Trophoblast cell (in vitro differentiated cells and primary cell): Measurements from ENCODE around the gene ZNF587. TPM values are rescaled to one million over a fixed set of nuclear protein-coding genes. Genes with fewer than 3 reads are reported as not detected.
"Not testable (repeated sequence)": the region's sequence is repeated elsewhere in the genome, so short reads cannot be mapped to it uniquely, and the experiment has no call there.

Experiments used
- DNase-seq, 2 donors: peaks; one replicate each; pipeline ENCODE4 v3.0.0-alpha.2; 2016
- H2AFZ ChIP-seq: 2 replicates; pipeline ENCODE4 v1.6.1; 2013; ENCODE audit warnings: low read length, moderate library complexity, mild to moderate bottlenecking; ENCODE audit not compliant: insufficient read depth, poor library complexity
- H2AK5ac ChIP-seq: 2 replicates; pipeline ENCODE4 v1.6.1; 2013; ENCODE audit warnings: mild to moderate bottlenecking, low read length
- H2BK120ac ChIP-seq: 2 replicates; pipeline ENCODE4 v1.6.1; 2013; ENCODE audit warnings: low read length, mild to moderate bottlenecking, moderate library complexity; ENCODE audit not compliant: insufficient read depth, poor library complexity
- H2BK12ac ChIP-seq: 2 replicates; pipeline ENCODE4 v1.6.1; 2013; ENCODE audit warnings: mild to moderate bottlenecking, low read length, moderate library complexity
- H2BK5ac ChIP-seq: 2 replicates; pipeline ENCODE4 v1.6.1; 2013; ENCODE audit warnings: low read length, low read depth, moderate library complexity, mild to moderate bottlenecking; ENCODE audit not compliant: poor library complexity
- H3K14ac ChIP-seq: 2 replicates; pipeline ENCODE4 v1.6.1; 2013; ENCODE audit warnings: mild to moderate bottlenecking, low read length
- H3K18ac ChIP-seq: 2 replicates; pipeline ENCODE4 v1.6.1; 2013; ENCODE audit warnings: mild to moderate bottlenecking, low read length
- H3K23ac ChIP-seq: 2 replicates; pipeline ENCODE4 v1.6.1; 2013; ENCODE audit warnings: low read length
- H3K27ac ChIP-seq: 2 replicates; pipeline ENCODE4 v1.5.1; 2013; ENCODE audit warnings: low read depth, mild to moderate bottlenecking, inconsistent platforms, low read length, moderate library complexity
- H3K27me3 ChIP-seq: 2 replicates; pipeline ENCODE4 v1.6.1; 2013; ENCODE audit warnings: inconsistent platforms, mild to moderate bottlenecking, low read length, moderate library complexity; ENCODE audit not compliant: insufficient read depth
- H3K36me3 ChIP-seq, 2 experiments: 1 replicate in 1 of 2; 2 replicates in 1 of 2; pipeline ENCODE4 v1.6.1; 2013; ENCODE audit warnings: low read length in 2 of 2, mild to moderate bottlenecking in 2 of 2, moderate library complexity in 1 of 2; ENCODE audit not compliant: insufficient read depth in 2 of 2, control insufficient read depth in 1 of 2
- H3K4ac ChIP-seq: 2 replicates; pipeline ENCODE4 v1.6.1; 2013; ENCODE audit warnings: low read depth, mild to moderate bottlenecking, low read length, moderate library complexity
- H3K4me1 ChIP-seq, 2 experiments: 1 replicate in 1 of 2; 2 replicates in 1 of 2; pipeline ENCODE4 v1.6.1; 2013; ENCODE audit warnings: low read length in 2 of 2, mild to moderate bottlenecking in 2 of 2, moderate library complexity in 1 of 2; ENCODE audit not compliant: insufficient read depth in 2 of 2, control insufficient read depth in 1 of 2
- H3K4me2 ChIP-seq: 2 replicates; pipeline ENCODE4 v1.6.1; 2013; ENCODE audit warnings: inconsistent platforms, mild to moderate bottlenecking, low read length, moderate library complexity
- H3K4me3 ChIP-seq: 2 replicates; pipeline ENCODE4 v1.5.1; 2013; ENCODE audit warnings: mild to moderate bottlenecking, low read depth, low read length, inconsistent platforms
- H3K79me1 ChIP-seq: one replicate; pipeline ENCODE4 v1.6.1; 2013; ENCODE audit warnings: low read length
- H3K79me2 ChIP-seq: 2 replicates; pipeline ENCODE4 v1.6.1; 2013; ENCODE audit warnings: low read length, mild to moderate bottlenecking; ENCODE audit not compliant: control insufficient read depth, insufficient read depth, poor library complexity
- H3K9ac ChIP-seq: 2 replicates; pipeline ENCODE4 v1.6.1; 2013; ENCODE audit warnings: mild to moderate bottlenecking, low read length
- H3K9me3 ChIP-seq: 2 replicates; pipeline ENCODE4 v1.6.1; 2013; ENCODE audit warnings: low read depth, mild to moderate bottlenecking, control low read depth, inconsistent platforms, low read length; ENCODE audit not compliant: insufficient read depth
- H4K12ac ChIP-seq: 2 replicates; pipeline ENCODE4 v1.6.1; 2013; ENCODE audit warnings: low read depth, mild to moderate bottlenecking, low read length, moderate library complexity
- H4K8ac ChIP-seq: 2 replicates; pipeline ENCODE4 v1.6.1; 2013; ENCODE audit warnings: low read depth, mild to moderate bottlenecking, low read length, moderate library complexity
- H4K91ac ChIP-seq: one replicate; pipeline ENCODE4 v1.6.1; 2013; ENCODE audit warnings: low read depth, mild to moderate bottlenecking, low read length, moderate library complexity
- WGBS: extraction: QIAGEN DNeasy Blood & Tissue Kit; methylation state at CpG from one replicate; pipeline ENCODE4 v1.1.7; 2013; ENCODE audit warnings: missing lambda C conversion rate; ENCODE audit not compliant: insufficient read length, insufficient coverage; ENCODE audit errors: extremely low coverage; 5-methylcytosine and 5-hydroxymethylcytosine counted together
- polyA plus RNA-seq: library from polyadenylated mRNA; stranded (reverse); fragments of 200-250 nt; gene quantifications from 2 replicates; pipeline ENCODE4 v1.2.3, GENCODE V29; 2013

Gene ZNF587
- 18.5 and 19.9 TPM in 2 replicates for polyA plus RNA-seq

DNA sequence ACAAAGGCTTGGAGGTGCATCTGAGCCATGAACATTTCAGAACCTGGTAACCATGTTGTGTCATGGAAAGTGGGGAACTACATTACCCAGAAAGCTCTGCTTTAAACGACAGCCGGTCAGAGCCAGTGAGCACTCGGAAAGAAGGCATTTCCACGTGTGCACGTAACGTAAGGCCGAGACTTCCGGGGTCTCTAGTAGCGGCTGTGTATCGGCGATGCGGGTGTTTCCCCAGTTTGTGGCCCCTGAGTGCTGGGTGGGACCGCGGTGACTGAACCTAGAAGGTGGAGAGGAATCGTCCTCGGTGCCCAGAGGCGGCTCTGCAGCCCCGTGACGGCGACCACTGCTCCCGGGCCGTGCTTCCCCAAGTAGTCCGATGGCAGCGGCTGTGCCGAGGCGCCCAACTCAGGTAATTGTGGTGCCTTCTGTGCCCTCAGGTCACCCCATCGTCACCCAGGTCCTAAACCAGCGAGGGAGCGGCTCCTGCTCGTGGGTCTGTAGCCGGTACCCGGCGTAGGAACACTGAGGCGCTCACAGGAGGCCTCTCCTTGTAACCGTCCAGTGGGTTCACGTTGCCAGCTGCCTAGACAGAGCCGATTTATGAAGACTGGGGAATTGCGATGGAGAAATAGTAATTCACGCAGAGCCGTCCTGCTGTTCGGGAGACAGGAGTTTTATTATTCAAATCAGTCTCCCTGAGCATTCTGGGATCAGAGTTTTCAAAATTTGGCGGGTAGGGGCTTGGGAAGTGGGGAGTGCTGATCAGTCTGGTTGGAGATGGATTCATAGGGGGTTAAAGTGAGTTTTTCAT lies at the start of gene ZNF587:
ZNF587 (plus strand) TSS at position 194 of the 808 bp plus-strand sequence; CDS start at position 374, 180 bp downstream.
- H4K8ac ChIP-seq, result peak within 1 kb of the TSS; percentile 81
- peak within 1 kb of the TSS; percentile 94 for H3K4me3 ChIP-seq
- peak within 1 kb of the TSS; percentile 73 for H3K18ac ChIP-seq
- H2BK12ac ChIP-seq, H3K79me2 ChIP-seq, H3K9me3 ChIP-seq, H3K79me1 ChIP-seq, H3K23ac ChIP-seq, H2AFZ ChIP-seq, H3K4me1 ChIP-seq, H3K27me3 ChIP-seq: not testable (repeated sequence)
- H2BK5ac ChIP-seq, result peak within 1 kb of the TSS; percentile 72
- peak within 1 kb of the TSS; percentile 90 for H4K91ac ChIP-seq
- peak within 1 kb of the TSS; percentile 93 for H3K14ac ChIP-seq
- no CpG with 5 or more reads among the region's 42 CpGs for WGBS
- peak within 1 kb of the TSS; percentile 74 for H3K27ac ChIP-seq
- H2BK120ac ChIP-seq, result peak within 1 kb of the TSS; percentile 71
- peak; percentile 71 to 86 for DNase-seq
- peak within 1 kb of the TSS; percentile 66 for H3K4me2 ChIP-seq
- H3K36me3 ChIP-seq, result peaks cover 12 to 17% of the 10 kb centered on the region in 2 experiments
- H4K12ac ChIP-seq, result peak within 1 kb of the TSS; percentile 51
- peak within 1 kb of the TSS; percentile 88 for H3K9ac ChIP-seq
- H2AK5ac ChIP-seq, result peak within 1 kb of the TSS; percentile 87
- peak within 1 kb of the TSS; percentile 78 for H3K4ac ChIP-seq

DNA sequence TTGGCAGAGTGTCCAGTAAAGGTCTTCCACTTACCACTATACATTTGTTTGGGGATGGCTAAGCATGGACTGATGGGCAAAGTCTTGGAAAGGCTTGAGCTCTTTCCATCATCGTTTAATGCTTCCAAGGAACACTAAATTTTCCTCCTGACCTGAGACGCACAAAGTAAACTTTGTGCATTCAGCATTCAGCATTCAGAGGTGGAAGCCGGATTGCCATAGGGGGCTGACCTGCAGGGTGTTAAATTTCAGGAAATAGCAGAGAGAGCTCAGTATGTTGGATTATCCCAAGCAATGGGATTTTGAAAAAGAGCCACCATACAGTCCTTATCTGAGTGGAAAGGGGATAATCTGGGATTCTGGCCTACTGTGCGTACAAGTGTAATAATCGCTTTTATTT lies 49.0 kb upstream of the ZNF587 start:
- H2AK5ac ChIP-seq, result no peak overlapping the region
- peaks cover 2 to 5% of the 10 kb centered on the region in 2 experiments for H3K36me3 ChIP-seq
- H3K27me3 ChIP-seq, result no peaks in the 10 kb centered on the region
- peak overlapping the region; percentile 44 for H3K27ac ChIP-seq
- DNase-seq, result no peak
- no peak overlapping the region for H3K14ac ChIP-seq
- no peak overlapping the region for H3K4me3 ChIP-seq
- no peak overlapping the region for H2BK120ac ChIP-seq
- H3K23ac ChIP-seq, result no peak overlapping the region
- no peak overlapping the region for H4K12ac ChIP-seq
- no peak overlapping the region for H3K4ac ChIP-seq
- H3K4me2 ChIP-seq, result peak overlapping the region; percentile 39
- H4K91ac ChIP-seq, result no peak overlapping the region
- no peak overlapping the region for H2AFZ ChIP-seq
- no peak overlapping the region for H4K8ac ChIP-seq
- H3K9me3 ChIP-seq, result no peaks in the 10 kb centered on the region
- no CpG with 5 or more reads among the region's 5 CpGs for WGBS
- no peak overlapping the region for H2BK12ac ChIP-seq
- H3K79me2 ChIP-seq, result peaks cover 1% of the 10 kb centered on the region
- peaks cover 15% of the 10 kb centered on the region for H3K79me1 ChIP-seq
- no peak overlapping the region for H2BK5ac ChIP-seq
- H3K9ac ChIP-seq, result no peak overlapping the region
- peaks cover 9 to 14% of the 10 kb centered on the region in 2 experiments for H3K4me1 ChIP-seq
- no peak overlapping the region for H3K18ac ChIP-seq

DNA sequence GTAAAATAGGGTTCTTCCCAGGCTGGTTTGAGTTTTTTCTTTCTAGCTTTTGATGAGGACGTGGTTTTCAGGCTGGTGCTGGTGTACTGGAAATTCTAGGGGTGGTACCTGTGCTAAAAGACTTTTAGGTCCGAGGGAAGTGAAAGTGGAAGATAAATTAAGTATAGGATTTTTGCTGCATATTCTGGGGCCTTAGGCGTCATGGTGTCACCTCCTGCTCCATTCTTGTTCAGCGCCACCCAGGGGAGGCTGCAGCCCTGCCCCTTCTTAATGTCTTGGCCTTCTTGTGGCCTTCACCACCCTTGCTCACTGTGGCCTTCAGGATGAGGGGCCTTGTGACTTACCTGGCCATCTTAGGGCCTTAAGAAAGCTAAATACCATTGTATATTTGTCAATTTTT lies 47.4 kb upstream of the ZNF587 start:
- no peak overlapping the region for H2AFZ ChIP-seq
- no peak overlapping the region for H4K12ac ChIP-seq
- H4K8ac ChIP-seq, result no peak overlapping the region
- peak overlapping the region; percentile 61 for H4K91ac ChIP-seq
- DNase-seq, result no peak
- H3K79me2 ChIP-seq, result peaks cover 1% of the 10 kb centered on the region
- H3K14ac ChIP-seq, result no peak overlapping the region
- no peak overlapping the region for H3K27ac ChIP-seq
- no peak overlapping the region for H3K4me2 ChIP-seq
- H3K4ac ChIP-seq, result no peak overlapping the region
- no peak overlapping the region for H2AK5ac ChIP-seq
- no peaks in the 10 kb centered on the region for H3K27me3 ChIP-seq
- WGBS, result no CpG with 5 or more reads among the region's 4 CpGs
- no peak overlapping the region for H3K23ac ChIP-seq
- H2BK12ac ChIP-seq, result peak overlapping the region; percentile 51
- H3K79me1 ChIP-seq, result peaks cover 15% of the 10 kb centered on the region
- H2BK5ac ChIP-seq, result no peak overlapping the region
- no peak overlapping the region for H3K4me3 ChIP-seq
- H2BK120ac ChIP-seq, result no peak overlapping the region
- H3K4me1 ChIP-seq, result peaks cover 9 to 15% of the 10 kb centered on the region in 2 experiments
- H3K9ac ChIP-seq, result no peak overlapping the region
- H3K18ac ChIP-seq, result no peak overlapping the region
- H3K36me3 ChIP-seq, result peaks cover 4 to 7% of the 10 kb centered on the region in 2 experiments
- no peaks in the 10 kb centered on the region for H3K9me3 ChIP-seq

DNA sequence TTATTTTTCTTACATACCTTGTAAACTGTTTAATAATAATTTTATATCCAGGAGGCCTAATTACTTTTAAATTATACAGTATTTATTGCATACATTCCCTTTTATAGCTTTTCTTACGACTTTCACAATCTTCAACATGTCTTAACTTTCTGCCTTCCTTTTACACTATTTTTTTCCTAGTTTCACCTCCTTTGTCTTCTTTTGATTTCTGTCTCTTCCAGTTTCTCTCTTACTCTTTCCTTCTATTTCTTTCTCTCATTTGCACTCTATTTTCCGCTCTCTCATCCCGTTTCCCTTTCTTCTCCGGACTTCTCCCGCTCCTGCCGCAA lies 46.4 kb upstream of the ZNF587 start:
- Histone ChIP-seq H3K9ac (no peak overlapping the region), H3K27ac (peak overlapping the region; percentile 98), H3K4me2 (peak overlapping the region; percentile 58), H4K12ac (no peak overlapping the region), H2BK12ac (no peak overlapping the region), H2AFZ (no peak overlapping the region), H4K91ac (peak overlapping the region; percentile 96), H3K23ac (no peak overlapping the region), H3K18ac (no peak overlapping the region), H3K4me1 (peaks cover 9 to 15% of the 10 kb centered on the region in 2 experiments), H3K4ac (no peak overlapping the region), H3K4me3 (no peak overlapping the region), H3K79me1 (peaks cover 15% of the 10 kb centered on the region), H3K9me3 (no peaks in the 10 kb centered on the region), H4K8ac (no peak overlapping the region), H3K79me2 (peaks cover 1% of the 10 kb centered on the region), H2BK5ac (peak overlapping the region; percentile 94), H3K36me3 (peaks cover 7 to 13% of the 10 kb centered on the region in 2 experiments), H3K14ac (no peak overlapping the region), H3K27me3 (no peaks in the 10 kb centered on the region), H2AK5ac (no peak overlapping the region), H2BK120ac (peak overlapping the region; percentile 15)
- no peak for DNase-seq
- no CpG with 5 or more reads among the region's 6 CpGs for WGBS
